Panc1 (cell line): ENCODE measurements around the gene SLC51B. TPM values are rescaled to one million over a fixed set of nuclear protein-coding genes. Genes with fewer than 3 reads are reported as not detected.

Source experiments
- ATAC-seq: fragments of 200-7000 bp; cut with Tn5 transposase; 2 replicates; pipeline ENCODE4 v1.9.1; 2020; ENCODE audit warnings: mild to moderate bottlenecking, moderate library complexity
- BruUV-seq: library from RNA; stranded (reverse); fragments of 400-500 nt; replicated peaks from 2 replicates; lab custom pipeline; 2021; lab: Mats Ljungman, UMichigan
- CTCF ChIA-PET: fragments of 300-600 bp; sonication (Branson Sonifier 250); formaldehyde crosslinking; loops from one replicate; lab custom pipeline; 2022; ENCODE audit warnings: antibody characterized with exemption; lab: Charles Lee
- POLR2A ChIA-PET: fragments of 300-600 bp; sonication (Branson Sonifier 250); formaldehyde crosslinking; loops from one replicate; lab custom pipeline; 2022; ENCODE audit warnings: antibody characterized with exemption; lab: Charles Lee
- DNase-seq: peaks from one replicate; pipeline ENCODE4 v3.0.0-alpha.2; 2010; ENCODE audit warnings: low read depth, low spot score
- H3K27ac ChIP-seq: 2 replicates; pipeline ENCODE4 v1.5.1; 2011; ENCODE audit warnings: mild to moderate bottlenecking, low read length, inconsistent platforms
- H3K27me3 ChIP-seq: fragments of 200-500 bp; sonication (Bioruptor generic); 2 replicates; pipeline ENCODE4 v1.6.0; 2014; ENCODE audit warnings: low read length, inconsistent platforms; ENCODE audit not compliant: control insufficient read depth, insufficient read depth
- H3K36me3 ChIP-seq: fragments of 200-500 bp; sonication (Bioruptor generic); 2 replicates; pipeline ENCODE4 v1.5.1; 2014; ENCODE audit warnings: inconsistent platforms, mild to moderate bottlenecking, low read length, moderate library complexity; ENCODE audit not compliant: control insufficient read depth, insufficient read depth
- H3K4me1 ChIP-seq: 2 replicates; pipeline ENCODE4 v1.5.1; 2011; ENCODE audit warnings: inconsistent platforms, mild to moderate bottlenecking, low read length, moderate library complexity; ENCODE audit not compliant: control insufficient read depth, insufficient read depth
- H3K4me3 ChIP-seq, 2 experiments: 2 replicates each; pipeline ENCODE4 v1.5.1; 2011 to 2012; ENCODE audit warnings: low read depth in 2 of 2, low read length in 2 of 2, mild to moderate bottlenecking in 2 of 2, inconsistent platforms in 1 of 2, moderate library complexity in 1 of 2
- H3K9me3 ChIP-seq: fragments of 200-500 bp; sonication (Bioruptor generic); 2 replicates; pipeline ENCODE4 v1.5.1; 2014; ENCODE audit warnings: low read depth, mild to moderate bottlenecking, inconsistent platforms, low read length, moderate library complexity; ENCODE audit not compliant: control insufficient read depth, insufficient read depth
- CTCF ChIP-seq: fragments of 450-650 bp; IDR thresholded peaks from 2 replicates; pipeline ENCODE4 v1.5.1; 2017; ENCODE audit warnings: mild to moderate bottlenecking
- REST ChIP-seq, 2 experiments: IDR thresholded peaks; 2 replicates each; pipeline ENCODE4 v1.6.1; 2011 to 2012; ENCODE audit warnings: low read depth in 2 of 2, control low read depth in 1 of 2, low read length in 1 of 2, mild to moderate bottlenecking in 1 of 2, moderate library complexity in 1 of 2; ENCODE audit not compliant: insufficient read depth in 1 of 2
- in situ Hi-C: cut with HindIII; loops from 2 replicates; pipeline ENCODE4 v1.10.0; 2016; ENCODE audit warnings: low sequenced_read_pairs, low pct_unique_long_range_greater_than_20kb
- intact Hi-C: fragments of 100-400 bp; cut with micrococcal nuclease; formaldehyde crosslinking; loops from one replicate; pipeline ENCODE4 v1.10.0; 2022; ENCODE audit not compliant: unreplicated experiment
- total RNA-seq: library from RNA; stranded (reverse); gene quantifications from one replicate; pipeline ENCODE4 v1.2.1, GENCODE V29; 2021; ENCODE audit not compliant: unreplicated experiment

The SLC51B gene
- total RNA-seq, 1 experiment from 2014 or later: 0.51 TPM

GRCh38 chr15:65051266-65051665, 6.1 kb downstream of the SLC51B start:
- intact Hi-C loops (no loop called here), in situ Hi-C loops (no loop called here)
- POLR2A ChIA-PET: no interaction called here

GRCh38 chr15:65052956-65053355, 7.8 kb downstream of the SLC51B start:
- no peak overlapping the region for H3K4me3 ChIP-seq
- TF ChIP-seq REST (IDR thresholded peaks at IDR 0.05; ENCODE audit: insufficient read depth in 1 of 2, low read depth in 2 of 2, low read length in 1 of 2): no peak
- no peak for TF ChIP-seq CTCF
- no peaks in the 10 kb centered on the region for H3K9me3 ChIP-seq
- CTCF ChIA-PET: interaction anchor here (0.7 to 0.8 kb wide), 3 partner anchors 16 to 155 kb away, joined by 3 to 6 read pairs (median 5); no protein-coding TSS in a partner anchor
- no peak overlapping the region for H3K27ac ChIP-seq
- ATAC-seq (no peak), DNase-seq (no peak)
- H3K4me1 ChIP-seq: peaks cover 11% of the 10 kb centered on the region
- POLR2A ChIA-PET: interaction anchor here (0.6 to 0.7 kb wide), 3 partner anchors 26 to 216 kb away, joined by 3 to 9 read pairs (median 5); no protein-coding TSS in a partner anchor
- in situ Hi-C loops (no loop called here), intact Hi-C loops (no loop called here)
- BruUV-seq: no TSS peak
- no peaks in the 10 kb centered on the region for H3K36me3 ChIP-seq
- H3K27me3 ChIP-seq: no peaks in the 10 kb centered on the region

More at GRCh38 chr15:65051266-65051665, 6.1 kb downstream of the SLC51B start:
- CTCF ChIA-PET: interaction anchor here (0.6 kb wide), 1 partner anchor 11 kb away, joined by 3 read pairs; no protein-coding TSS in a partner anchor
- BruUV-seq: no TSS peak
- TF ChIP-seq CTCF: no peak
- Histone ChIP-seq H3K4me1 (peaks cover 7% of the 10 kb centered on the region), H3K9me3 (no peaks in the 10 kb centered on the region), H3K36me3 (no peaks in the 10 kb centered on the region), H3K27ac (no peak overlapping the region), H3K27me3 (no peaks in the 10 kb centered on the region), H3K4me3 (no peak overlapping the region)
- no peak for ATAC-seq
- DNase-seq: no peak
